ENCODE measurements around the gene HOXC11. TPM values are rescaled to one million over a fixed set of nuclear protein-coding genes. Genes with fewer than 3 reads are reported as not detected.

The HOXC11 gene
- total and polyA plus RNA-seq, 2 of the 4 experiments (the other 2 are of a cell fraction): not detected

GRCh38 chr12:53988541-53989226 lies 15.8 kb downstream of the HOXC11 start:
- Histone ChIP-seq H3K36me3 (ENCODE audit: control insufficient read depth, insufficient read depth, low read length) (no peaks in the 10 kb centered on the region), H3K27ac (ENCODE audit: insufficient read depth, low read length) (no peak overlapping the region), H2BK20ac (ENCODE audit: low read depth, low read length) (no peak overlapping the region), H3K9ac (ENCODE audit: low read depth, low read length) (no peak overlapping the region), H4K8ac (ENCODE audit: low read depth in 2 of 2, low read length in 2 of 2) (no peak overlapping the region), H3K79me1 (ENCODE audit: low read depth in 1 of 2, low read length in 2 of 2) (no peaks in the 10 kb centered on the region), H3K56ac (ENCODE audit: extremely low read depth, insufficient read depth, low read length) (no peak overlapping the region), H3K27me3 (ENCODE audit: control insufficient read depth, insufficient read depth, low read length) (peaks cover 96% of the 10 kb centered on the region), H2BK15ac (ENCODE audit: low read depth, low read length) (no peak overlapping the region), H4K20me1 (ENCODE audit: insufficient read depth, low read length) (no peaks in the 10 kb centered on the region; the same call in 1 of the 2 replicates), H3K4ac (ENCODE audit: low read depth, low read length) (no peak overlapping the region), H3K9me1 (ENCODE audit: insufficient read depth, low read length) (no peaks in the 10 kb centered on the region), H4K91ac (ENCODE audit: insufficient read depth, low read depth, low read length) (no peak overlapping the region), H3K18ac (ENCODE audit: low read depth, low read length) (no peak overlapping the region), H2BK120ac (ENCODE audit: low read depth, low read length) (no peak overlapping the region), H4K5ac (ENCODE audit: low read depth, low read length) (no peak overlapping the region), H3K14ac (replicated peaks; ENCODE audit: low read depth, low read length) (no peak overlapping the region), H3K23ac (ENCODE audit: low read depth, low read length) (no peak overlapping the region), H2AK9ac (replicated peaks; ENCODE audit: low read depth, low read length, poor library complexity) (no peak overlapping the region), H3K4me1 (ENCODE audit: control insufficient read depth, insufficient read depth, low read length) (0 out of 2 replicates have a peak, but pooled peaks cover 2% of the 10 kb centered on the region), H3K4me3 (ENCODE audit: insufficient read depth, low read depth, low read length) (no peak overlapping the region), H2AFZ (replicated peaks; ENCODE audit: low read length, poor library complexity) (no peak overlapping the region), H2BK5ac (ENCODE audit: low read depth, low read length, poor library complexity, severe bottlenecking) (no peak overlapping the region), H2AK5ac (ENCODE audit: low read depth, low read length) (no peak overlapping the region), H3K4me2 (ENCODE audit: low read depth, low read length) (no peak overlapping the region), H3K9me3 (ENCODE audit: control insufficient read depth, insufficient read depth, low read length) (peaks cover 13% of the 10 kb centered on the region)
- no CpG with 5 or more reads among the region's 5 CpGs for WGBS, 2 experiments (ENCODE audit: extremely low coverage in 2 of 2, insufficient read length in 1 of 2)
- DNase-seq (no peak), ATAC-seq (ENCODE audit: low read depth) (no peak)
- CTCF ChIA-PET: interaction anchor here (0.8 to 1.3 kb wide), 2 partner anchors 11 to 203 kb away, joined by 3 to 4 read pairs; partner anchors contain the start of gene HOXC9
- dilution Hi-C loops (cut with HindIII; ENCODE audit: low sequenced_read_pairs, unreplicated experiment) (no loop called here), in situ Hi-C loops (cut with MboI; ENCODE audit: low sequenced_read_pairs) (no loop called here), intact Hi-C loops (cut with micrococcal nuclease) (loop anchor here (5.0 kb wide), 1 partner anchor 221 kb away; no protein-coding TSS in a partner anchor)
- POLR2A ChIA-PET (ENCODE audit: unreplicated experiment): no interaction called here
- TF ChIP-seq RAD21 (IDR thresholded peaks at IDR 0.05; ENCODE audit: low read length) (no peak), FOS (IDR thresholded peaks at IDR 0.05; ENCODE audit: low read depth, low read length) (no peak), RCOR1 (IDR thresholded peaks at IDR 0.05; ENCODE audit: insufficient replicate concordance, low read length) (no peak), NFE2L2 (IDR thresholded peaks at IDR 0.05; ENCODE audit: low read depth, low read length) (no peak), RFX5 (IDR thresholded peaks at IDR 0.05; ENCODE audit: low read depth, low read length) (no peak), CTCF (conservative IDR thresholded peaks at IDR 0.05; ENCODE audit: low read depth, low read length) (no peak), BHLHE40 (IDR thresholded peaks at IDR 0.05; ENCODE audit: low read depth, low read length) (no peak), CEBPB (IDR thresholded peaks at IDR 0.05; ENCODE audit: low read depth, low read length) (no peak), MAZ (IDR thresholded peaks at IDR 0.05; ENCODE audit: borderline replicate concordance, low read depth, low read length) (no peak)
- no TSS peak for BruUV-seq (replicated peaks)
